GM18873 (cell line): Measurements from ENCODE around the gene GRIN2B.

Experiments
- ATAC-seq: cut with Tn5 transposase; IDR thresholded peaks from one replicate; pipeline ENCODE4 v1.9.1; 2021; ENCODE audit warnings: mild to moderate bottlenecking, moderate library complexity, moderate number of reproducible peaks; ENCODE audit not compliant: unreplicated experiment, low FRiP score

The GRIN2B gene

GRCh38 chr12:13981296-13981962, at the start of gene GRIN2B:
Gene GRIN2B, minus strand, starts transcription at chr12:13981602. Its CDS starts 115,394 bp downstream, at chr12:13866208.
- ATAC-seq = no peak

- no peak for ATAC-seq
Measured at GRCh38 chr12:14026537-14026936, 45.1 kb upstream of the GRIN2B start.

DNA sequence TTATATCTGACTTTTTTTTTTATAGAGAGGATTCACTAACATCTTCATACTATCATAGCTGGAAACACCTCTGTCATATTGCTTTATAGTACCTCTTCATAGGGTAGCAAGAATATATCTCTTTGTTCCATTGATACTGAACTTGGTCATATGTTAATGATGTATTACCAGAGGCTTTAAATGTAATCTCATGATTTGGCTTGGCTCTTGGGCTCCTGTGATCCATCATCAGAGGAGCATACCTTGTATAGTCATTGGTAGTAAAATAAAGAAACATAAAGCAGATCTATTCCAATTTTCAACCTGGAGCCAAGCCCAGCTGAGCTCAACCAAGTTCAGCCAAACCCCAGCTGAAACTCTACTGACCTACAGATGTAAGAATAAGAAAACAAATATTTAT, 43.2 kb upstream of the GRIN2B start:
- ATAC-seq = no peak

DNA sequence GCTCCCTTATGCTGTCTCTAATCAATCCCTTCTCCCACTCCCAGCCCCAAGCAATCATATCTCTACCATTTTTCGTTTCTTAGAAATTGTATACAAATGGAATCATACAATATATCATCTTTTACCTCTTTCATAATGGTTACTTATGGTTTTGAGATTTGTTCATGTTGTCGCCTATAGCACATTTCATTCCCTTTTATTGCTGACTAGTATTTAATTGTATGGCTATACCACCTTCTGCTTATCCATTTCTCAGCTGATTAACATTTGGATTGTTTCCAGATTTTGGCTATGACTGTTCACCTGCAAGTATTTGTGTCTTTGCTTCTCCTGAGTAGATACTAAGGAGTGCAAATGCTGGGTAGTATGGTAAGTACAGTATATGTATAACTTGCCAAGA, 36.7 kb upstream of the GRIN2B start:
- no peak for ATAC-seq

DNA sequence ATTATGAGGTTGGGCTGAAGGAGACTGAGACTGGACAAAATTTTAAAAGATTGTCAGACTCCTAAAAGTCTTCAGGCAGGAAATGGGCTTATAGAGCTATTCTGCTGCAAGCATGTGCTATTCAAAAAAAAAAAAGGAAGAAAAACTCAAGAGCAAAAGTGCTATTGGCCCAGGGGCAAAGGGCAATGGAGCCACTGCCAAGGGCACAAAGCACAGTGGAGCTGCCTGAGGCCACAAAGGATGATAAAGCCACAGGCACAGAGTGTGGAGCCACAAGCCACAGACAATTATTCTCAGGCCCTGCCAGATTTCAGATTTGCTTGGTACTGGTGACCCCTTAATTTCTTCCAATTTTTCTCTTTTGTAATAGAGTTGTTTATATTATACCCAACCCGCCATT, 29.6 kb upstream of the GRIN2B start:
- no peak for ATAC-seq

GRCh38 chr12:14007639-14008038, 26.2 kb upstream of the GRIN2B start:
- no peak for ATAC-seq

- ATAC-seq = no peak
Measured at GRCh38 chr12:13992585-13992984, 11.2 kb upstream of the GRIN2B start.

GRCh38 chr12:13992106-13992505, 10.7 kb upstream of the GRIN2B start:
- no peak for ATAC-seq

- ATAC-seq = no peak
Measured at GRCh38 chr12:13986031-13986430, 4.6 kb upstream of the GRIN2B start.

DNA sequence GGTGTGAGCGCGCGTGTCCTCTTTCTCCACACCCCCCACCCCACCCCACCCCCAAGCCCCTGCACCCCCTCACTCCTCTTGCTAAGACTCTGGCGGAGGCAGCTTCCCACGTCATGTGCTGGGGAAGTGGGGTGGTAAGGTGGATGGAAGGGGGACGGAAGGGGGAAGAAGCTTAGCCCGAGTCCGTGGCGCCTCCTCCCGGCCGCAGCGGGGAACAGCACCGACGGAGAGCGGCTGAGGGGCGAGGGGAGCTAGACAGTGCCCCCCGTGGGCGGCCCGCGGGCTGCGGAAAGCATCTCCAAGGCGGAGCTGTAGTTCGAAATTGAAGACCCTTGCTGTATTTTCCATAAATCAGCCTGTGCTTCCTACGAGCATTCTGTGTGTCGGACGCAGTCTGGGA, 588 bp upstream of the GRIN2B start:
- ATAC-seq = no peak

DNA sequence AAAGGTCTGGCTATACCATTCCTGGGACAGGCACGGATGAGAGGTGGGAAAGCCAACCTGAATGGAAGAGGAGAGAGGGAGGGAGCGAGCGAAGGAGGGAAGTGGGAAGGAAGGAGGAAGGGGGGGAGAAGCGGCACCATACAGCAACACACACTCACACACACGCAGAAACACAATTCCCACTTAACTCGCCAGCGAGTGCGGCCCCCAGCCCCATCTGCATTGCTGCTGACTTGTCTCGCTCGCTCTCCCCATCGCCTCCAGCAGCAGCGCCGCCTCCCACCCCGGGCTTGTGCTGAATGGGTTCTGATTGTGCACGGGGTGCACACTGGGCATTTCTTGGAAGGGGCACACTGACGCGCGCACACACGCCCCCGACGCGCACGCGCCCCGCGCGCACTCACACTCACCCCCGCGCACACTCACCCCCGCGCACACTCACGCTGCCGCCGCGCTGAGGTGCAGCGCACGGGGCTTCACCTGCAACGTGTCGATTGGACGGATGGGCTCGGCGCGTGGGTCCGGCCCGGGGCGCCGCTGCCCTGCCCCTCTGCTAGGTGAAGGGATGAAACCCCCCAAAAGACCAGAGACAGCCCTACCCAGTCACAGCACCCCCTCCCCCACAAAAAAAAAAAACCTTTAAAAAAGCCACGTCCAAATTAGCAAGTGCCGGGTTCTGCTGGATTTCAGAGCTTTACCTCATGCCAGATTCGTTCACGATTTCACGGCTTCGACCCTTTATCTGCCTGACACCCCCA, 685 bp downstream of the GRIN2B start:
- no peak for ATAC-seq

DNA sequence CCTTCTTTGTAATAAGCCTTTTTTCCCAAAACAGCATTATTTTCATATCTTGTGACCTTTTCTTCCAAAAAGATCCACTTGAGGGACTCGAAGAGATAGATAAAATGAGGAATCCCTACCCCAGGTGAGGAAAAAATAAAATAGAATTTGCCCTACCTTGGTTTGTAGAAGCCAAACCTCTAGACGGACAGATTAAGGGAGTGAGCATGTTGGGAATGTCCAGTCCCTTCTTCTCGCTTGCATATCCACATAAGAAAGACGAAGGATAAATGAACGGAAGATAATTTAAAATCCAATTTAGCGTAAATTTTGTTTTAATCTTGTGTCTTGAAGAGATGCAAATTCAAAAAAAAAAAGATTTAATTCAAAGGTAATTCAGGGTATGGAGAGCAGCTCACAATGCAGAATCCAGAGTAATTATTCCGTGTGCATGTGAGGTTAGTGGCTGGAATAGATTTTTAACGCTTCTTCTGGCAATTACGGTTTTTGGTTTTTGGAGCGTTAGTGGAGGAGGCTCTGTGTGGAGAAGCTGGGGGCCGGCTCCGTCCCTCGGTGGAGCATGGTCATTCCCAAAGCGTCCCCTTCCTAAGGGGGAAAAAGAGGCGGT, 1.5 kb downstream of the GRIN2B start:
- no peak for ATAC-seq

- ATAC-seq = no peak
Measured at GRCh38 chr12:13978876-13979275, 2.5 kb downstream of the GRIN2B start.

DNA sequence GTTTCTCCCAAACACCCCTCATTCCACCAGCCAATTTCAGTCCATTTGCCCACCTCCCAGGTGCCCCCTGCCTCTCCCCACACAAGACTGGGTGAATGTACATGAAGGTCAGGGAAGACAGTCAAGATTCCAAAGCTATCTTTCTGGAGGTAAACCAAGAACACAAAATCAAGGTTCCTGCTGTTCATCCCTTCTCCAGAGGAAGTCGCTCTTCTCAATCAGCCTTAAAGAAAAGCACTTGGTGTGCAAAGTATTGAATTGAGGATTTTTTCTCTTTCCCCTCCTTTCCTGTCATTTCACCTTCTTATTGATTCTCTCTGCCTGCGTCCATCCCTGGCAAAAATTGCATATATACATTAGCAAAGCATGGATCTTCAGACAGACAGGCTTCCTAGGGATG, 4.5 kb downstream of the GRIN2B start:
- ATAC-seq = no peak

DNA sequence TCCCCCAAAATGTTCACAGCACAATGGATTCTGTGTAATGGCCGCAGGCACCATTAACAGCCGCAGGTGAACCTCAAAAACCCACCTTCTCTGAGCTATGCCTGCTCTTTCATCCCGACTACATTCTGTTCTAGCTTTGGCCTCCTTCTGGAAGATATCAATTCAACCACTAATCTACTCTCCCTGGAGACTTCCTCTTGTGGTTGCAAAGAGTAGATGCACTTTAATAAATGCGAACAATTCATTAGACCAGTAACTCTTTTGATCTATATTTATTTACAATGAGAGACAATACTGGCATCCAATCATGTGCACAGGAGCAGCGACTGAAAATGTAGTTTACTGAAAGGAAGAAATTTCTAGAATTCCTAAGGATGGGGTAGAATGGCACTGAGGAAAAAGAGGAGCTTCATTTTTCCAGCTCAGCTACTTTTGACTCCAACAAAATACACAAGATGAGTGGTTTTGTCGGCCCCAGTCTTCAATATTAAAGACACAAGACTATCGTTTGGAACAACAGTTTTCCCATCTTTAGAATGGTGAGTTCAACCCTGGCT, 5.3 kb downstream of the GRIN2B start:
- no peak for ATAC-seq

DNA sequence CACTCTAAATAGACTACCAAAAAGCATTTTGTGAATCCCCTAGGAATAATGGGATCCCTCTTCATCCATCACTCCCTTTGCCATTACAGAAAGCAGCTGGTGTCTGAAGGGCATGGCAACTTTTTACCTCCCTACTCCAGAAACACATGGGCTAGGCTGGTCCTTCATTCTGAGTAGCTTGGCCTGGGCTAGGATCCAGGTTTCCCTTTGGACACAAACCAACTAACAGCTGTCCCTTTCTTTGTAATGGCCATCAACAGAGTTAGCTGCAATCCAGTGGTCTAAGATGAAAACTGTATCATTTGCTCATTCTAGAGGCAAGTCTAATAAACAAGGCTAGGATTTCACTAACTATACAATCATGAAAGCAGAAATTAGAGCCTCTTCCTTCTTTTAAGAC, 7.4 kb downstream of the GRIN2B start:
- ATAC-seq = no peak

GRCh38 chr12:13970803-13971202, 10.6 kb downstream of the GRIN2B start:
- no peak for ATAC-seq

GRCh38 chr12:13968281-13968680, 13.1 kb downstream of the GRIN2B start:
- no peak for ATAC-seq

- ATAC-seq = no peak
Measured at GRCh38 chr12:13964666-13965065, 16.7 kb downstream of the GRIN2B start.

DNA sequence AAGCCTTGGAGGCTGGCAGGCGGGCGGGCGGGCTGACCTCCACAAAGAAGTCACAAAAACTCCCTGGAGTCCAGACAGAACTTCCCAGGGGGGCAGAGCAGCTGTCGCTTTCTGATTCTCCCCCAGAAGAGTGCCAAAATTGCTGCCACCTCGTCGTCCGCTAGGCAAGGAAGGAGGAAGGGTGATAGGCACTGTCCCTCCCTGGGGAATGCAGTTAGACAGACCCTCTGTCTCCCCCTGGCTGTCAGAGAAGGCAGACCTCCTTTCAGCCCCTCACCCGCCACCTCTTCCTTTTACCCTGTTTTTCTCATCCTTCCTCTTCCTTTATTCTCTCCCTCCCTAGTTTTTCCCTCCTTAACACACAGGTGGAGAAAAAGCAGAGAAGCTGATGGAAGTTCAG, 18.7 kb downstream of the GRIN2B start:
- no peak for ATAC-seq

DNA sequence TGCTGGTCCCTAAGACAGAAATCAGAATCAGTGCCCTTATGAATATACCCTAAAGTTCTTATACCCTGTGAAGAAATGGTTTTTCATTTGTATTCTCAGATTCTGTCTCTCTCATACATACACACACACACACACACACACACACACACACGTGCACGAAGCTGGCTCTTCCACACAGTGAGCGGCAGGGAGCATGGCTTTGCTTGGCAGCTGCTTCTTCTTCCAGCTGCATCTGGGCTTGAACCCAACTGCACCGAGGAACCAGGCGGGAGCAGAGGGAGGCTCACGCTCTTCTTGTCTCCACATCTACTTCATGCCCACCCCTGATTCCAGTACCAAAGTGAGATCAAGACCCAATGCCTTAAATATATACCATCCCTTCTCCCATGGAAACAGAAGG, 19.4 kb downstream of the GRIN2B start:
- no peak for ATAC-seq
